ENCODE results near the gene PLEKHG2.

- no peak for TF ChIP-seq ATF3 (IDR thresholded peaks at IDR 0.05)
- no peak for TF ChIP-seq SP1 (IDR thresholded peaks at IDR 0.05)
- no peak for TF ChIP-seq CTCF (IDR thresholded peaks at IDR 0.05; ENCODE audit: low read depth, low read length, missing input control)
- no peak for TF ChIP-seq RAD21 (IDR thresholded peaks at IDR 0.05)
- no peak for TF ChIP-seq HNF4A (conservative IDR thresholded peaks at IDR 0.05)
- TF ChIP-seq RXRA (IDR thresholded peaks at IDR 0.05): no peak
- TF ChIP-seq EGR1 (IDR thresholded peaks at IDR 0.05; ENCODE audit: low read depth in 2 of 2): no peak
- no peak for TF ChIP-seq YY1 (IDR thresholded peaks at IDR 0.05)
- TF ChIP-seq JUND (IDR thresholded peaks at IDR 0.05): no peak
- TF ChIP-seq MAX (IDR thresholded peaks at IDR 0.05): no peak
- TF ChIP-seq TAF1 (conservative IDR thresholded peaks at IDR 0.05): no peak
- no peak for TF ChIP-seq FOXA1 (IDR thresholded peaks at IDR 0.05)
- no peak for TF ChIP-seq REST (IDR thresholded peaks at IDR 0.05)
- TF ChIP-seq HNF4G (IDR thresholded peaks at IDR 0.05): no peak
Measured at GRCh38 chr19:39385629-39386411, 26.6 kb upstream of the PLEKHG2 start.
